Medulla oblongata (tissue), 1 donor: ENCODE data around the gene C3orf22.
"Not testable (repeated sequence)": the region's sequence is repeated elsewhere in the genome, so short reads cannot be mapped to it uniquely, and the experiment has no call there.

ENCODE experiments used
- DNase-seq: peaks from one replicate; pipeline ENCODE4 v3.0.0-alpha.2; 2015; ENCODE audit errors: extremely low spot score

Gene C3orf22

GRCh38 chr3:126542340-126543241 is 16.1 kb downstream of the C3orf22 start:
- no peak for DNase-seq

GRCh38 chr3:126541628-126542339 is 16.9 kb downstream of the C3orf22 start:
- no peak for DNase-seq

- no peak for DNase-seq
Observed at GRCh38 chr3:126540951-126541627, 17.6 kb downstream of the C3orf22 start.

GRCh38 chr3:126540342-126540849 is 18.3 kb downstream of the C3orf22 start:
- peak; percentile 43 for DNase-seq

GRCh38 chr3:126539558-126540250 is 19.0 kb downstream of the C3orf22 start:
- no peak for DNase-seq

GRCh38 chr3:126538966-126539365 is 19.8 kb downstream of the C3orf22 start:
- no peak for DNase-seq

- no peak for DNase-seq
Observed at GRCh38 chr3:126538316-126538715, 20.4 kb downstream of the C3orf22 start.

GRCh38 chr3:126537730-126538281 is 20.9 kb downstream of the C3orf22 start:
- DNase-seq = no peak

- no peak for DNase-seq
Observed at GRCh38 chr3:126537116-126537729, 21.5 kb downstream of the C3orf22 start.

- DNase-seq = no peak
Observed at GRCh38 chr3:126536126-126536525, 22.6 kb downstream of the C3orf22 start.

- DNase-seq = no peak
Observed at GRCh38 chr3:126535636-126536035, 23.1 kb downstream of the C3orf22 start.

GRCh38 chr3:126534716-126535115 is 24.0 kb downstream of the C3orf22 start:
- DNase-seq = not testable (repeated sequence)

- no peak for DNase-seq
Observed at GRCh38 chr3:126533506-126533905, 25.2 kb downstream of the C3orf22 start.

- DNase-seq = no peak
Observed at GRCh38 chr3:126531051-126531330, 27.7 kb downstream of the C3orf22 start.

GRCh38 chr3:126530171-126531050 is 28.3 kb downstream of the C3orf22 start:
- peak; percentile 18 for DNase-seq

GRCh38 chr3:126529585-126530170 is 29.1 kb downstream of the C3orf22 start:
- DNase-seq = no peak

- no peak for DNase-seq
Observed at GRCh38 chr3:126528800-126529541, 29.8 kb downstream of the C3orf22 start.

- no peak for DNase-seq
Observed at GRCh38 chr3:126528419-126528799, 30.3 kb downstream of the C3orf22 start.
